HCT116 (cell line): Measurements from ENCODE around the gene RAB40C. TPM values are rescaled to one million over a fixed set of nuclear protein-coding genes. Genes with fewer than 3 reads are reported as not detected.

Source experiments
- ATAC-seq: fragments of 200-7000 bp; cut with Tn5 transposase; 2 replicates; pipeline ENCODE4 v1.9.1; 2020; ENCODE audit warnings: mild to moderate bottlenecking, moderate library complexity
- BruUV-seq: library from RNA; stranded (reverse); fragments of 400-500 nt; replicated peaks from 2 replicates; lab custom pipeline; 2021; lab: Mats Ljungman, UMichigan
- CTCF ChIA-PET: fragments of 300-600 bp; sonication (Branson Sonifier 250); formaldehyde crosslinking; loops from one replicate; lab custom pipeline; 2021; ENCODE audit warnings: antibody characterized with exemption; lab: Charles Lee
- POLR2A ChIA-PET: fragments of 300-600, 350-600 bp; sonication (Branson Sonifier 250); formaldehyde crosslinking; loops from one replicate; lab custom pipeline; 2021; ENCODE audit warnings: antibody characterized with exemption; lab: Charles Lee
- RAD21 ChIA-PET, 2 experiments: fragments of 300-600 bp; sonication (Branson Sonifier 250); formaldehyde crosslinking; loops; one replicate each; lab custom pipeline; 2023; ENCODE audit warnings: low total read pairs in 2 of 2; ENCODE audit not compliant: uncharacterized antibody in 2 of 2, unreplicated experiment in 2 of 2, low non-redundant PET in 1 of 2; lab: Charles Lee
- DNase-seq: peaks from one replicate; pipeline ENCODE4 v3.0.0-alpha.2; 2010; ENCODE audit warnings: low read depth, low spot score
- H2AFZ ChIP-seq: fragments of 200-600 bp; shearing (Covaris generic), sonication (generic); 2 replicates; pipeline ENCODE4 v1.6.1; 2017; ENCODE audit warnings: low read depth, mixed run types, mixed read lengths, antibody characterized with exemption, low read length; ENCODE audit not compliant: poor library complexity, severe bottlenecking
- H3K27ac ChIP-seq: 2 replicates; pipeline ENCODE4 v1.5.1; 2012; ENCODE audit warnings: low read depth, low read length
- H3K27me3 ChIP-seq: fragments of 200-600 bp; sonication (generic); 2 replicates; pipeline ENCODE4 v1.6.1; 2016; ENCODE audit warnings: mixed run types, low read length, mixed read lengths; ENCODE audit not compliant: insufficient read depth
- H3K36me3 ChIP-seq, 2 experiments: fragments of 200-500 bp in 1 of 2; fragments of 200-600 bp in 1 of 2; sonication (Bioruptor generic) in 1 of 2; sonication (generic) in 1 of 2; 2 replicates each; pipeline versions ENCODE4 v1.5.1 to v1.6.1; 2014 to 2016; ENCODE audit warnings: low read length in 2 of 2, inconsistent platforms in 1 of 2, mixed read lengths in 1 of 2, mixed run types in 1 of 2; ENCODE audit not compliant: insufficient read depth in 2 of 2, control insufficient read depth in 1 of 2
- H3K4me1 ChIP-seq, 2 experiments: fragments of 200-600 bp in 1 of 2; sonication (generic) in 1 of 2; 2 replicates each; pipeline versions ENCODE4 v1.5.1 to v1.6.1; 2012 to 2017; ENCODE audit warnings: low read length in 2 of 2, inconsistent platforms in 1 of 2, mild to moderate bottlenecking in 1 of 2, mixed read lengths in 1 of 2, mixed run types in 1 of 2, moderate library complexity in 1 of 2; ENCODE audit not compliant: insufficient read depth in 2 of 2, control insufficient read depth in 1 of 2
- H3K4me2 ChIP-seq: fragments of 200-600 bp; sonication (generic); 2 replicates; pipeline ENCODE4 v1.6.1; 2017; ENCODE audit warnings: mixed run types, low read length, mixed read lengths
- H3K4me3 ChIP-seq, 2 experiments: fragments of 200-600 bp in 1 of 2; sonication (generic) in 1 of 2; replicated peaks in 1 of 2; 2 replicates each; pipeline ENCODE4 v1.5.1; 2011 to 2016; ENCODE audit warnings: low read length in 2 of 2, control low read depth in 1 of 2, low read depth in 1 of 2, mild to moderate bottlenecking in 1 of 2, mixed read lengths in 1 of 2, mixed run types in 1 of 2
- H3K79me2 ChIP-seq: fragments of 200-600 bp; sonication (generic); 2 replicates; pipeline ENCODE4 v1.6.1; 2017; ENCODE audit warnings: mild to moderate bottlenecking, mixed run types, low read length, moderate library complexity, mixed read lengths; ENCODE audit not compliant: insufficient read depth
- H3K9ac ChIP-seq: fragments of 200-600 bp; sonication (generic); 2 replicates; pipeline ENCODE4 v1.6.1; 2016; ENCODE audit warnings: low read length, mixed read lengths
- H3K9me2 ChIP-seq: fragments of 200-600 bp; sonication (generic), shearing (Covaris generic); 2 replicates; pipeline ENCODE4 v1.6.1; 2017; ENCODE audit warnings: mixed run types, mild to moderate bottlenecking, moderate library complexity; ENCODE audit not compliant: insufficient read depth
- H3K9me3 ChIP-seq, 2 experiments: fragments of 200-500 bp in 1 of 2; fragments of 200-600 bp in 1 of 2; sonication (Bioruptor generic) in 1 of 2; sonication (generic) in 1 of 2; 2 replicates each; pipeline ENCODE4 v1.6.1; 2014 to 2017; ENCODE audit warnings: low read length in 2 of 2, mixed read lengths in 2 of 2, inconsistent platforms in 1 of 2, low read depth in 1 of 2, mild to moderate bottlenecking in 1 of 2, mixed run types in 1 of 2, moderate library complexity in 1 of 2; ENCODE audit not compliant: control insufficient read depth in 1 of 2, insufficient read depth in 1 of 2
- H4K20me1 ChIP-seq: fragments of 200-600 bp; sonication (generic), shearing (Covaris generic); 2 replicates; pipeline ENCODE4 v1.6.1; 2017; ENCODE audit warnings: mixed run types, mild to moderate bottlenecking, moderate library complexity; ENCODE audit not compliant: insufficient read depth
- ATF3 ChIP-seq: IDR thresholded peaks from 2 replicates; pipeline ENCODE4 v1.6.1; 2012
- CEBPB ChIP-seq: IDR thresholded peaks from 2 replicates; pipeline ENCODE4 v1.6.1; 2012; ENCODE audit warnings: low read depth
- EGR1 ChIP-seq: IDR thresholded peaks from 2 replicates; pipeline ENCODE4 v1.6.1; 2012; ENCODE audit warnings: low read depth
- EZH2 ChIP-seq: fragments of 200-600 bp; sonication (generic); IDR thresholded peaks from 2 replicates; pipeline ENCODE4 v1.6.1; 2017; ENCODE audit warnings: antibody characterized with exemption, mixed run types
- EZH2phosphoT487 ChIP-seq: fragments of 200-600 bp; IDR thresholded peaks from 2 replicates; pipeline ENCODE4 v1.6.1; 2018; ENCODE audit warnings: antibody characterized with exemption, borderline replicate concordance
- FOSL1 ChIP-seq: IDR thresholded peaks from 2 replicates; pipeline ENCODE4 v1.6.1; 2012; ENCODE audit warnings: low read depth
- POLR2A ChIP-seq: IDR thresholded peaks from 2 replicates; pipeline ENCODE4 v1.7.0; 2011; ENCODE audit warnings: borderline replicate concordance; ENCODE audit not compliant: insufficient read depth, insufficient read length; ENCODE audit errors: extremely low read depth
- SIN3A ChIP-seq: IDR thresholded peaks from 2 replicates; pipeline ENCODE4 v1.6.1; 2012; ENCODE audit warnings: low read depth
- SP1 ChIP-seq: IDR thresholded peaks from 2 replicates; pipeline ENCODE4 v1.6.1; 2012; ENCODE audit warnings: low read depth
- SRF ChIP-seq: IDR thresholded peaks from 2 replicates; pipeline ENCODE4 v1.6.1; 2012; ENCODE audit warnings: low read depth
- TCF7L2 ChIP-seq: IDR thresholded peaks from 2 replicates; pipeline ENCODE4 v1.7.0; 2011; ENCODE audit warnings: borderline replicate concordance, inconsistent platforms; ENCODE audit not compliant: insufficient read depth, insufficient read length; ENCODE audit errors: extremely low read depth
- ZFX ChIP-seq: fragments of 450-650 bp; IDR thresholded peaks from 2 replicates; pipeline ENCODE4 v1.6.1; 2017
- ZNF274 ChIP-seq: fragments of 200-500 bp; sonication (Bioruptor generic); IDR thresholded peaks from 2 replicates; pipeline ENCODE4 v1.6.1; 2014; ENCODE audit warnings: mild to moderate bottlenecking, low read depth, low read length, inconsistent platforms
- intact Hi-C: fragments of 100-400 bp; cut with micrococcal nuclease; formaldehyde crosslinking; loops from 2 replicates; pipeline ENCODE4 v1.10.0; 2022
- total RNA-seq: library from RNA; stranded (reverse); gene quantifications from one replicate; pipeline ENCODE4 v1.2.1, GENCODE V29; 2021; ENCODE audit not compliant: unreplicated experiment
- TF ChIP-seq, protein P1 (sequence below): IDR thresholded peaks from 2 replicates; pipeline ENCODE4 v1.6.1; 2012

Gene RAB40C
- total RNA-seq, 1 experiment from 2014 or later, result 14.1 TPM

- ChIA-PET CTCF (no interaction called here), RAD21 (no interaction called here), POLR2A (no interaction called here)
- BruUV-seq, result no TSS peak
- Histone ChIP-seq H3K9ac (no peak overlapping the region), H3K4me1 (no peaks in the 10 kb centered on the region), H3K27me3 (no peaks in the 10 kb centered on the region), H2AFZ (no peak overlapping the region), H3K79me2 (peaks cover 5% of the 10 kb centered on the region; the same call in 1 of the 2 replicates), H3K27ac (no peak overlapping the region), H3K4me2 (no peak overlapping the region), H3K9me2 (no peaks in the 10 kb centered on the region), H3K36me3 (no peaks in the 10 kb centered on the region), H4K20me1 (no peaks in the 10 kb centered on the region), H3K4me3 (no peak overlapping the region), H3K9me3 (no peaks in the 10 kb centered on the region)
- intact Hi-C loops, result no loop called here
- ATAC-seq, result no peak
- DNase-seq, result no peak
- TF ChIP-seq EGR1 (no peak), ZNF274 (no peak), EZH2phosphoT487 (no peak), SRF (no peak), EZH2 (no peak), POLR2A (no peak), FOSL1 (no peak), CEBPB (no peak), ZFX (no peak), ATF3 (no peak), SIN3A (no peak), TCF7L2 (no peak), SP1 (no peak)
- TF ChIP-seq, protein P1, sequence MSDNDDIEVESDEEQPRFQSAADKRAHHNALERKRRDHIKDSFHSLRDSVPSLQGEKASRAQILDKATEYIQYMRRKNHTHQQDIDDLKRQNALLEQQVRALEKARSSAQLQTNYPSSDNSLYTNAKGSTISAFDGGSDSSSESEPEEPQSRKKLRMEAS, result no peak
These were observed 14.3 kb upstream of the RAB40C start for GRCh38 chr16:575354-576196.
